ENCODE data around the gene GRB7. TPM values are rescaled to one million over a fixed set of nuclear protein-coding genes. Genes with fewer than 3 reads are reported as not detected.
A peak's percentile ranks its signal among the peaks of the same experiment; 100 is the strongest.
"Not testable (repeated sequence)": the region's sequence is repeated elsewhere in the genome, so short reads cannot be mapped to it uniquely, and the experiment has no call there.

The GRB7 gene
- under 0.01 and 0.22 TPM in 2 replicates for total RNA-seq

- DNase-seq (ENCODE audit: low read depth in 2 of 2), result no peak
Measured at GRCh38 chr17:39737760-39738567, at the start of gene GRB7. GRB7 (plus strand) TSS chr17:39737938; CDS start chr17:39742302, 4,364 bp downstream.

- DNase-seq (ENCODE audit: low read depth in 2 of 2), result peak in 1 of 2 donors; percentile 15
Measured at GRCh38 chr17:39688475-39688835, 49.3 kb upstream of the GRB7 start.

GRCh38 chr17:39688945-39689344, 48.8 kb upstream of the GRB7 start:
- no peak for DNase-seq (ENCODE audit: low read depth in 2 of 2)

GRCh38 chr17:39694593-39694992, 43.1 kb upstream of the GRB7 start:
- no peak for DNase-seq (ENCODE audit: low read depth in 2 of 2)

GRCh38 chr17:39695089-39695474, 42.7 kb upstream of the GRB7 start:
- no peak for DNase-seq (ENCODE audit: low read depth in 2 of 2)

- DNase-seq (ENCODE audit: low read depth in 2 of 2), result no peak
Measured at GRCh38 chr17:39696731-39697130, 41.0 kb upstream of the GRB7 start.

GRCh38 chr17:39697961-39698360, 39.8 kb upstream of the GRB7 start:
- no peak for DNase-seq (ENCODE audit: low read depth in 2 of 2)

GRCh38 chr17:39699157-39699817, 38.5 kb upstream of the GRB7 start:
- not testable (repeated sequence) for DNase-seq (ENCODE audit: low read depth in 2 of 2)

GRCh38 chr17:39699818-39700147, 38.0 kb upstream of the GRB7 start, which contains the start of gene ERBB2:
ERBB2 (plus strand) TSS chr17:39700064; CDS start chr17:39700239, 175 bp downstream.
- DNase-seq (ENCODE audit: low read depth in 2 of 2), result peak in 1 of 2 donors; percentile 62

GRCh38 chr17:39700148-39700987, 37.4 kb upstream of the GRB7 start:
- DNase-seq (ENCODE audit: low read depth in 2 of 2), result peak in 1 of 2 donors; percentile 14

GRCh38 chr17:39701012-39701783, 36.5 kb upstream of the GRB7 start:
- no peak for DNase-seq (ENCODE audit: low read depth in 2 of 2)

GRCh38 chr17:39701784-39702422, 35.8 kb upstream of the GRB7 start:
- no peak for DNase-seq (ENCODE audit: low read depth in 2 of 2)

- no peak for DNase-seq (ENCODE audit: low read depth in 2 of 2)
Measured at GRCh38 chr17:39702901-39703893, 34.5 kb upstream of the GRB7 start.

- DNase-seq (ENCODE audit: low read depth in 2 of 2), result no peak
Measured at GRCh38 chr17:39703913-39704312, 33.8 kb upstream of the GRB7 start.

GRCh38 chr17:39704821-39705551, 32.8 kb upstream of the GRB7 start:
- DNase-seq (ENCODE audit: low read depth in 2 of 2), result no peak

GRCh38 chr17:39705786-39706348, 31.9 kb upstream of the GRB7 start:
- no peak for DNase-seq (ENCODE audit: low read depth in 2 of 2)

- DNase-seq (ENCODE audit: low read depth in 2 of 2), result no peak
Measured at GRCh38 chr17:39706383-39706782, 31.4 kb upstream of the GRB7 start.

GRCh38 chr17:39706921-39707337, 30.8 kb upstream of the GRB7 start:
- DNase-seq (ENCODE audit: low read depth in 2 of 2), result no peak

All from lung microvascular endothelial cell (primary cell).